OCI-LY3 (cell line): ENCODE results near the gene STRADB.

Experiments
- H2AFZ ChIP-seq: fragments of 200-600, 300-600 bp; shearing (Covaris generic); 2 replicates; pipeline ENCODE4 v1.6.0; 2014; ENCODE audit warnings: antibody characterized with exemption, low read depth, low read length
- H3K27ac ChIP-seq: fragments of 200-600, 300-600 bp; sonication (generic); 2 replicates; pipeline ENCODE4 v1.5.1; 2014; ENCODE audit warnings: mild to moderate bottlenecking, low read length, moderate library complexity, mixed read lengths
- H3K27me3 ChIP-seq: fragments of 200-600, 300-600 bp; sonication (generic); 2 replicates; pipeline ENCODE4 v1.6.1; 2014; ENCODE audit warnings: low read depth, low read length, mixed read lengths
- H3K36me3 ChIP-seq: fragments of 200-600, 300-600 bp; sonication (generic); replicated peaks from 2 replicates; pipeline ENCODE3; 2014; ENCODE audit warnings: low read depth, low read length, mixed read lengths
- H3K4me1 ChIP-seq: fragments of 300-600, 200-600 bp; sonication (generic); 2 replicates; pipeline ENCODE4 v1.6.1; 2014; ENCODE audit warnings: low read length, mixed read lengths
- H3K4me2 ChIP-seq: fragments of 200-600, 300-600 bp; sonication (generic); 2 replicates; pipeline ENCODE4 v1.6.1; 2014; ENCODE audit warnings: low read length, mixed read lengths
- H3K4me3 ChIP-seq: fragments of 300-600, 200-600 bp; sonication (generic); 2 replicates; pipeline ENCODE4 v1.5.1; 2014; ENCODE audit warnings: antibody characterized with exemption, mild to moderate bottlenecking, low read length, moderate library complexity
- H3K79me2 ChIP-seq: fragments of 300-600, 200-600 bp; shearing (Covaris generic); 2 replicates; pipeline ENCODE4 v1.6.1; 2014; ENCODE audit warnings: mild to moderate bottlenecking, low read length, mixed read lengths
- H3K9ac ChIP-seq: fragments of 300-600, 200-600 bp; shearing (Covaris generic); 2 replicates; pipeline ENCODE4 v1.6.0; 2014; ENCODE audit warnings: mild to moderate bottlenecking, low read length, moderate library complexity
- H3K9me3 ChIP-seq: fragments of 200-600, 300-600 bp; shearing (Covaris generic); 2 replicates; pipeline ENCODE4 v1.6.1; 2014; ENCODE audit warnings: low read length, mixed read lengths; ENCODE audit not compliant: insufficient read depth
- H4K20me1 ChIP-seq: fragments of 200-600, 300-600 bp; sonication (generic); 2 replicates; pipeline ENCODE4 v1.6.1; 2016; ENCODE audit warnings: low read length, mixed read lengths; ENCODE audit not compliant: insufficient read depth
- EZH2phosphoT487 ChIP-seq: fragments of 200-600 bp; shearing (Covaris generic); IDR thresholded peaks from 2 replicates; pipeline ENCODE4 v1.6.1; 2018; ENCODE audit warnings: antibody characterized with exemption, mixed run types, low read depth
- TF ChIP-seq, protein P1 (sequence below): fragments of 200-600, 300-600 bp; sonication (generic); IDR thresholded peaks from 2 replicates; pipeline ENCODE4 v1.5.1; 2014; ENCODE audit warnings: antibody characterized with exemption, low read length, low read depth

STRADB gene

GRCh38 chr2:201464547-201464946 lies 13.0 kb downstream of the STRADB start:
- Histone ChIP-seq H3K4me2 (no peak overlapping the region), H4K20me1 (no peaks in the 10 kb centered on the region), H3K4me3 (no peak overlapping the region), H3K9me3 (no peaks in the 10 kb centered on the region), H3K27me3 (no peaks in the 10 kb centered on the region), H3K9ac (no peak overlapping the region), H3K27ac (no peak overlapping the region), H3K36me3 (peaks cover 4% of the 10 kb centered on the region), H3K79me2 (no peaks in the 10 kb centered on the region), H2AFZ (no peak overlapping the region), H3K4me1 (no peaks in the 10 kb centered on the region)
- TF ChIP-seq, protein P1, sequence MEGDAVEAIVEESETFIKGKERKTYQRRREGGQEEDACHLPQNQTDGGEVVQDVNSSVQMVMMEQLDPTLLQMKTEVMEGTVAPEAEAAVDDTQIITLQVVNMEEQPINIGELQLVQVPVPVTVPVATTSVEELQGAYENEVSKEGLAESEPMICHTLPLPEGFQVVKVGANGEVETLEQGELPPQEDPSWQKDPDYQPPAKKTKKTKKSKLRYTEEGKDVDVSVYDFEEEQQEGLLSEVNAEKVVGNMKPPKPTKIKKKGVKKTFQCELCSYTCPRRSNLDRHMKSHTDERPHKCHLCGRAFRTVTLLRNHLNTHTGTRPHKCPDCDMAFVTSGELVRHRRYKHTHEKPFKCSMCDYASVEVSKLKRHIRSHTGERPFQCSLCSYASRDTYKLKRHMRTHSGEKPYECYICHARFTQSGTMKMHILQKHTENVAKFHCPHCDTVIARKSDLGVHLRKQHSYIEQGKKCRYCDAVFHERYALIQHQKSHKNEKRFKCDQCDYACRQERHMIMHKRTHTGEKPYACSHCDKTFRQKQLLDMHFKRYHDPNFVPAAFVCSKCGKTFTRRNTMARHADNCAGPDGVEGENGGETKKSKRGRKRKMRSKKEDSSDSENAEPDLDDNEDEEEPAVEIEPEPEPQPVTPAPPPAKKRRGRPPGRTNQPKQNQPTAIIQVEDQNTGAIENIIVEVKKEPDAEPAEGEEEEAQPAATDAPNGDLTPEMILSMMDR, result no peak
- no peak for TF ChIP-seq EZH2phosphoT487

GRCh38 chr2:201465524-201465971 lies 14.0 kb downstream of the STRADB start:
- no peak overlapping the region for H3K4me2 ChIP-seq
- H2AFZ ChIP-seq, result no peak overlapping the region
- no peak overlapping the region for H3K4me3 ChIP-seq
- TF ChIP-seq, protein P1, result no peak
- no peak for TF ChIP-seq EZH2phosphoT487
- no peak overlapping the region for H3K9ac ChIP-seq
- no peaks in the 10 kb centered on the region for H3K27me3 ChIP-seq
- no peak overlapping the region for H3K27ac ChIP-seq
- H3K79me2 ChIP-seq, result no peaks in the 10 kb centered on the region
- H3K4me1 ChIP-seq, result no peaks in the 10 kb centered on the region
- no peaks in the 10 kb centered on the region for H4K20me1 ChIP-seq
- H3K9me3 ChIP-seq, result no peaks in the 10 kb centered on the region
- H3K36me3 ChIP-seq, result peaks cover 2% of the 10 kb centered on the region

GRCh38 chr2:201466050-201466675 lies 14.6 kb downstream of the STRADB start:
- H2AFZ ChIP-seq, result no peak overlapping the region
- no peaks in the 10 kb centered on the region for H3K36me3 ChIP-seq
- H3K4me1 ChIP-seq, result no peaks in the 10 kb centered on the region
- H3K4me2 ChIP-seq, result no peak overlapping the region
- H4K20me1 ChIP-seq, result no peaks in the 10 kb centered on the region
- H3K9me3 ChIP-seq, result no peaks in the 10 kb centered on the region
- TF ChIP-seq EZH2phosphoT487, result no peak
- TF ChIP-seq, protein P1, result no peak
- H3K9ac ChIP-seq, result no peak overlapping the region
- no peaks in the 10 kb centered on the region for H3K27me3 ChIP-seq
- no peak overlapping the region for H3K27ac ChIP-seq
- no peak overlapping the region for H3K4me3 ChIP-seq
- H3K79me2 ChIP-seq, result no peaks in the 10 kb centered on the region

GRCh38 chr2:201467666-201468065 lies 16.1 kb downstream of the STRADB start:
- Histone ChIP-seq H4K20me1 (no peaks in the 10 kb centered on the region), H3K4me1 (no peaks in the 10 kb centered on the region), H2AFZ (no peak overlapping the region), H3K27me3 (no peaks in the 10 kb centered on the region), H3K4me2 (no peak overlapping the region), H3K9ac (no peak overlapping the region), H3K4me3 (no peak overlapping the region), H3K79me2 (no peaks in the 10 kb centered on the region), H3K36me3 (no peaks in the 10 kb centered on the region), H3K9me3 (no peaks in the 10 kb centered on the region), H3K27ac (no peak overlapping the region)
- no peak for TF ChIP-seq EZH2phosphoT487
- TF ChIP-seq, protein P1, result no peak
